ENCODE data around the gene SPG11. TPM values are rescaled to one million over a fixed set of nuclear protein-coding genes. Genes with fewer than 3 reads are reported as not detected.
A peak's percentile ranks its signal among the peaks of the same experiment; 100 is the strongest.

SPG11 gene
- total and polyA plus RNA-seq, 2 of the 13 experiments (the other 11 are each of a cell fraction or from before 2014, with no cell fraction given), result 31.5 to 40.7 TPM

DNA sequence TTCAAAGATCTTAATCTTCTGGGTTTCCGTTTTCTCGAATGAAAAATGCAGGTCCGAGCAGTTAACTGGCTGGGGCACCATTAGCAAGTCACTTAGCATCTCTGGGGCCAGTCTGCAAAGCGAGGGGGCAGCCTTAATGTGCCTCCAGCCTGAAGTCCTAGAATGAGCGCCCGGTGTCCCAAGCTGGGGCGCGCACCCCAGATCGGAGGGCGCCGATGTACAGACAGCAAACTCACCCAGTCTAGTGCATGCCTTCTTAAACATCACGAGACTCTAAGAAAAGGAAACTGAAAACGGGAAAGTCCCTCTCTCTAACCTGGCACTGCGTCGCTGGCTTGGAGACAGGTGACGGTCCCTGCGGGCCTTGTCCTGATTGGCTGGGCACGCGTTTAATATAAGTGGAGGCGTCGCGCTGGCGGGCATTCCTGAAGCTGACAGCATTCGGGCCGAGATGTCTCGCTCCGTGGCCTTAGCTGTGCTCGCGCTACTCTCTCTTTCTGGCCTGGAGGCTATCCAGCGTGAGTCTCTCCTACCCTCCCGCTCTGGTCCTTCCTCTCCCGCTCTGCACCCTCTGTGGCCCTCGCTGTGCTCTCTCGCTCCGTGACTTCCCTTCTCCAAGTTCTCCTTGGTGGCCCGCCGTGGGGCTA is 47.8 kb upstream of the SPG11 start, which contains the start of the genes B2M and PATL2 (continued):
- TF ChIP-seq THAP9 (CRISPR knock-in tag; IDR thresholded peaks at IDR 0.05; ENCODE audit: borderline replicate concordance) (no peak), KDM1A (CRISPR knock-in tag; IDR thresholded peaks at IDR 0.05) (no peak), ATF1 (CRISPR knock-in tag; IDR thresholded peaks at IDR 0.05) (peak; percentile 97), ZNF263 (CRISPR knock-in tag; IDR thresholded peaks at IDR 0.05) (no peak), NFKB2 (CRISPR knock-in tag; IDR thresholded peaks at IDR 0.05; ENCODE audit: borderline replicate concordance) (0 out of 2 replicates have a peak, but pooled peaks have one; percentile 54), ZNF891 (CRISPR knock-in tag; IDR thresholded peaks at IDR 0.05) (peak; percentile 77; the same call in 1 of the 2 replicates), CEBPB (IDR thresholded peaks at IDR 0.05; ENCODE audit: borderline replicate concordance, low read depth, low read length) (no peak), ZNF766 (CRISPR knock-in tag; IDR thresholded peaks at IDR 0.05; ENCODE audit: borderline replicate concordance) (0 out of 2 replicates have a peak, but pooled peaks have one; percentile 11), GABPB1 (CRISPR knock-in tag; IDR thresholded peaks at IDR 0.05) (0 out of 2 replicates have a peak, but pooled peaks have one; percentile 49), SALL2 (CRISPR knock-in tag; IDR thresholded peaks at IDR 0.05) (peak; percentile 78; the same call in 1 of the 2 replicates), ZBTB10 (CRISPR knock-in tag; IDR thresholded peaks at IDR 0.05; ENCODE audit: borderline replicate concordance) (0 out of 2 replicates have a peak, but pooled peaks have one; percentile 14), TEAD3 (CRISPR knock-in tag; optimal IDR thresholded peaks at IDR 0.05; ENCODE audit: borderline replicate concordance) (peak; percentile 78), ZNF431 (CRISPR knock-in tag; IDR thresholded peaks at IDR 0.05; ENCODE audit: borderline replicate concordance, low read depth) (0 out of 2 replicates have a peak, but pooled peaks have one; percentile 14), ZNF232 (CRISPR knock-in tag; IDR thresholded peaks at IDR 0.05; ENCODE audit: borderline replicate concordance) (no peak), PRPF4 (IDR thresholded peaks at IDR 0.05; ENCODE audit: low read depth, low read length, poor library complexity, severe bottlenecking) (no peak), SPEN (CRISPR knock-in tag; IDR thresholded peaks at IDR 0.05; ENCODE audit: low read depth) (peak; percentile 50; the same call in 1 of the 2 replicates), MEIS1 (CRISPR knock-in tag; IDR thresholded peaks at IDR 0.05; ENCODE audit: borderline replicate concordance) (0 out of 2 replicates have a peak, but pooled peaks have one; percentile 68), ZSCAN31 (CRISPR knock-in tag; IDR thresholded peaks at IDR 0.05; ENCODE audit: low read depth) (peak; percentile 86; the same call in 1 of the 2 replicates), ZHX1 (CRISPR knock-in tag; IDR thresholded peaks at IDR 0.05; ENCODE audit: low read depth) (no peak)
- TF ChIP-seq, protein P1, sequence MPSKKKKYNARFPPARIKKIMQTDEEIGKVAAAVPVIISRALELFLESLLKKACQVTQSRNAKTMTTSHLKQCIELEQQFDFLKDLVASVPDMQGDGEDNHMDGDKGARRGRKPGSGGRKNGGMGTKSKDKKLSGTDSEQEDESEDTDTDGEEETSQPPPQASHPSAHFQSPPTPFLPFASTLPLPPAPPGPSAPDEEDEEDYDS (CRISPR knock-in tag; IDR thresholded peaks at IDR 0.05), result peak; percentile 98
